SH-SY5Y (cell line): ENCODE data around the gene NPTX1.

Source experiments
- GATA2 ChIP-seq: IDR thresholded peaks from 2 replicates; pipeline ENCODE4 v1.6.1; 2011; ENCODE audit warnings: mild to moderate bottlenecking, low read depth, low read length
- GATA3 ChIP-seq: IDR thresholded peaks from 2 replicates; pipeline ENCODE4 v1.6.1; 2011; ENCODE audit warnings: low read depth, mild to moderate bottlenecking, low read length, moderate library complexity

DNA sequence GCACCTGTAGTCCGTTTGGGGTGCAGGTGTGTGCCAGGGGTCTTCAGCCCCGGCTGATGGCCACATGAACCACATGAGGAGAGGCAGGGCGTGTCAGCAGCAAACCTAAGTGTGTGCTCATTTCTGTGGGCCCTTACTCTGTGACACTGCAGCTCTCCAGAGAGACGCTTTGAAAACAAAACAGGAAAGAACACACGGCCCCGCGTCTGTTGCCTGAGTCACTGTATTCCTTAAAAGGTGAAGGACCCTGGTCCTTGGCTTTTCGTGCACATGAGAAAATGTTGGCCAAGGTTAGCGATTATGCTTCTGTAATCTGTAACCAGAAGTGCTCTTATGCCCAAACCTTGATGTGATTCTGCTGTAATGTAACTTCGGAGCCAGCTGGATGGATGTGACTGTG lies 38.9 kb downstream of the NPTX1 start:
- TF ChIP-seq GATA3 (no peak), GATA2 (no peak)
